Measurements from ENCODE around the gene TOMM34.

The TOMM34 gene

GRCh38 chr20:44946271-44946852, 13.8 kb downstream of the TOMM34 start:
- H3K27me3 ChIP-seq (ENCODE audit: control insufficient read depth, insufficient read depth, low read length) = no peaks in the 10 kb centered on the region
- no peak overlapping the region for H3K27ac ChIP-seq (ENCODE audit: low read length)
- no peaks in the 10 kb centered on the region for H3K4me1 ChIP-seq (ENCODE audit: control insufficient read depth, low read depth, low read length)
- H3K9ac ChIP-seq (ENCODE audit: low read length) = no peak overlapping the region
- no peaks in the 10 kb centered on the region for H3K9me3 ChIP-seq (ENCODE audit: control insufficient read depth, low read depth, low read length)
- peaks cover 82% of the 10 kb centered on the region for H3K36me3 ChIP-seq (ENCODE audit: control insufficient read depth, low read depth, low read length)
- no peak overlapping the region for H3K4me3 ChIP-seq (ENCODE audit: low read length)

- Histone ChIP-seq H3K9ac (ENCODE audit: low read length) (no peak overlapping the region), H3K27me3 (ENCODE audit: control insufficient read depth, insufficient read depth, low read length) (no peaks in the 10 kb centered on the region), H3K27ac (ENCODE audit: low read length) (no peak overlapping the region), H3K4me3 (ENCODE audit: low read length) (no peak overlapping the region), H3K4me1 (ENCODE audit: control insufficient read depth, low read depth, low read length) (no peaks in the 10 kb centered on the region), H3K36me3 (ENCODE audit: control insufficient read depth, low read depth, low read length) (peaks cover 76% of the 10 kb centered on the region), H3K9me3 (ENCODE audit: control insufficient read depth, low read depth, low read length) (no peaks in the 10 kb centered on the region)
These were observed 14.9 kb downstream of the TOMM34 start for GRCh38 chr20:44945261-44945660.

GRCh38 chr20:44943828-44944227, 16.4 kb downstream of the TOMM34 start:
- Histone ChIP-seq H3K36me3 (ENCODE audit: control insufficient read depth, low read depth, low read length) (peaks cover 65% of the 10 kb centered on the region), H3K4me3 (ENCODE audit: low read length) (no peak overlapping the region), H3K9ac (ENCODE audit: low read length) (no peak overlapping the region), H3K4me1 (ENCODE audit: control insufficient read depth, low read depth, low read length) (no peaks in the 10 kb centered on the region), H3K9me3 (ENCODE audit: control insufficient read depth, low read depth, low read length) (no peaks in the 10 kb centered on the region), H3K27me3 (ENCODE audit: control insufficient read depth, insufficient read depth, low read length) (no peaks in the 10 kb centered on the region), H3K27ac (ENCODE audit: low read length) (no peak overlapping the region)

GRCh38 chr20:44942264-44942973, 17.8 kb downstream of the TOMM34 start:
- Histone ChIP-seq H3K36me3 (ENCODE audit: control insufficient read depth, low read depth, low read length) (peaks cover 62% of the 10 kb centered on the region), H3K4me3 (ENCODE audit: low read length) (no peak overlapping the region), H3K4me1 (ENCODE audit: control insufficient read depth, low read depth, low read length) (no peaks in the 10 kb centered on the region), H3K27me3 (ENCODE audit: control insufficient read depth, insufficient read depth, low read length) (no peaks in the 10 kb centered on the region), H3K9ac (ENCODE audit: low read length) (no peak overlapping the region), H3K9me3 (ENCODE audit: control insufficient read depth, low read depth, low read length) (no peaks in the 10 kb centered on the region), H3K27ac (ENCODE audit: low read length) (no peak overlapping the region)

- H3K27ac ChIP-seq (ENCODE audit: low read length) = no peak overlapping the region
- no peaks in the 10 kb centered on the region for H3K27me3 ChIP-seq (ENCODE audit: control insufficient read depth, insufficient read depth, low read length)
- H3K9ac ChIP-seq (ENCODE audit: low read length) = no peak overlapping the region
- peaks cover 63% of the 10 kb centered on the region for H3K36me3 ChIP-seq (ENCODE audit: control insufficient read depth, low read depth, low read length)
- no peak overlapping the region for H3K4me3 ChIP-seq (ENCODE audit: low read length)
- no peaks in the 10 kb centered on the region for H3K4me1 ChIP-seq (ENCODE audit: control insufficient read depth, low read depth, low read length)
- no peaks in the 10 kb centered on the region for H3K9me3 ChIP-seq (ENCODE audit: control insufficient read depth, low read depth, low read length)
These were observed 19.0 kb downstream of the TOMM34 start for GRCh38 chr20:44941120-44941691.

GRCh38 chr20:44938637-44939036, 21.6 kb downstream of the TOMM34 start:
- Histone ChIP-seq H3K9me3 (ENCODE audit: control insufficient read depth, low read depth, low read length) (no peaks in the 10 kb centered on the region), H3K4me3 (ENCODE audit: low read length) (no peak overlapping the region), H3K36me3 (ENCODE audit: control insufficient read depth, low read depth, low read length) (peaks cover 61% of the 10 kb centered on the region), H3K27ac (ENCODE audit: low read length) (no peak overlapping the region), H3K27me3 (ENCODE audit: control insufficient read depth, insufficient read depth, low read length) (no peaks in the 10 kb centered on the region), H3K4me1 (ENCODE audit: control insufficient read depth, low read depth, low read length) (no peaks in the 10 kb centered on the region), H3K9ac (ENCODE audit: low read length) (no peak overlapping the region)

- H3K9ac ChIP-seq (ENCODE audit: low read length) = no peak overlapping the region
These were observed 23.7 kb downstream of the TOMM34 start for GRCh38 chr20:44936510-44936909.

GRCh38 chr20:44932916-44933315, 27.3 kb downstream of the TOMM34 start:
- Histone ChIP-seq H3K27ac (ENCODE audit: low read length) (no peak overlapping the region), H3K4me1 (ENCODE audit: control insufficient read depth, low read depth, low read length) (no peaks in the 10 kb centered on the region), H3K9me3 (ENCODE audit: control insufficient read depth, low read depth, low read length) (no peaks in the 10 kb centered on the region), H3K36me3 (ENCODE audit: control insufficient read depth, low read depth, low read length) (peaks cover 57% of the 10 kb centered on the region), H3K9ac (ENCODE audit: low read length) (no peak overlapping the region), H3K4me3 (ENCODE audit: low read length) (no peak overlapping the region), H3K27me3 (ENCODE audit: control insufficient read depth, insufficient read depth, low read length) (no peaks in the 10 kb centered on the region)

More at GRCh38 chr20:44936510-44936909, 23.7 kb downstream of the TOMM34 start:
- Histone ChIP-seq H3K27ac (ENCODE audit: low read length) (no peak overlapping the region), H3K36me3 (ENCODE audit: control insufficient read depth, low read depth, low read length) (peaks cover 57% of the 10 kb centered on the region), H3K9me3 (ENCODE audit: control insufficient read depth, low read depth, low read length) (no peaks in the 10 kb centered on the region), H3K4me1 (ENCODE audit: control insufficient read depth, low read depth, low read length) (no peaks in the 10 kb centered on the region), H3K27me3 (ENCODE audit: control insufficient read depth, insufficient read depth, low read length) (no peaks in the 10 kb centered on the region), H3K4me3 (ENCODE audit: low read length) (no peak overlapping the region)

- Histone ChIP-seq H3K4me1 (ENCODE audit: control insufficient read depth, low read depth, low read length) (no peaks in the 10 kb centered on the region), H3K9ac (ENCODE audit: low read length) (no peak overlapping the region), H3K36me3 (ENCODE audit: control insufficient read depth, low read depth, low read length) (peaks cover 51% of the 10 kb centered on the region), H3K4me3 (ENCODE audit: low read length) (no peak overlapping the region), H3K27ac (ENCODE audit: low read length) (no peak overlapping the region), H3K27me3 (ENCODE audit: control insufficient read depth, insufficient read depth, low read length) (no peaks in the 10 kb centered on the region), H3K9me3 (ENCODE audit: control insufficient read depth, low read depth, low read length) (no peaks in the 10 kb centered on the region)
These were observed 28.3 kb downstream of the TOMM34 start for GRCh38 chr20:44931911-44932310.

GRCh38 chr20:44930517-44931168, 29.6 kb downstream of the TOMM34 start:
- no peak overlapping the region for H3K27ac ChIP-seq (ENCODE audit: low read length)
- H3K9ac ChIP-seq (ENCODE audit: low read length) = no peak overlapping the region
- peaks cover 38% of the 10 kb centered on the region for H3K36me3 ChIP-seq (ENCODE audit: control insufficient read depth, low read depth, low read length)
- H3K9me3 ChIP-seq (ENCODE audit: control insufficient read depth, low read depth, low read length) = no peaks in the 10 kb centered on the region
- H3K4me3 ChIP-seq (ENCODE audit: low read length) = no peak overlapping the region
- H3K27me3 ChIP-seq (ENCODE audit: control insufficient read depth, insufficient read depth, low read length) = no peaks in the 10 kb centered on the region
- no peaks in the 10 kb centered on the region for H3K4me1 ChIP-seq (ENCODE audit: control insufficient read depth, low read depth, low read length)

- no peaks in the 10 kb centered on the region for H3K9me3 ChIP-seq (ENCODE audit: control insufficient read depth, low read depth, low read length)
- H3K27me3 ChIP-seq (ENCODE audit: control insufficient read depth, insufficient read depth, low read length) = no peaks in the 10 kb centered on the region
- no peaks in the 10 kb centered on the region for H3K4me1 ChIP-seq (ENCODE audit: control insufficient read depth, low read depth, low read length)
- H3K4me3 ChIP-seq (ENCODE audit: low read length) = no peak overlapping the region
- H3K27ac ChIP-seq (ENCODE audit: low read length) = no peak overlapping the region
- peaks cover 28% of the 10 kb centered on the region for H3K36me3 ChIP-seq (ENCODE audit: control insufficient read depth, low read depth, low read length)
- H3K9ac ChIP-seq (ENCODE audit: low read length) = no peak overlapping the region
These were observed 31.6 kb downstream of the TOMM34 start for GRCh38 chr20:44928595-44928994.
